PC-3 (cell line): Measurements from ENCODE around the gene KCNG2. TPM values are rescaled to one million over a fixed set of nuclear protein-coding genes. Genes with fewer than 3 reads are reported as not detected.

Source experiments
- ATAC-seq: fragments of 200-7000 bp; cut with Tn5 transposase; 2 replicates; pipeline ENCODE4 v1.9.1; 2020; ENCODE audit warnings: mild to moderate bottlenecking, moderate library complexity
- BruUV-seq: library from RNA; stranded (reverse); fragments of 400-500 nt; replicated peaks from 2 replicates; lab custom pipeline; 2021; lab: Mats Ljungman, UMichigan
- CTCF ChIA-PET: fragments of 300-600 bp; sonication (Branson Sonifier 250); formaldehyde crosslinking; loops from one replicate; lab custom pipeline; 2022; ENCODE audit warnings: antibody characterized with exemption; lab: Charles Lee
- POLR2A ChIA-PET: fragments of 300-600 bp; sonication (Branson Sonifier 250); formaldehyde crosslinking; loops from one replicate; lab custom pipeline; 2022; ENCODE audit warnings: antibody characterized with exemption; ENCODE audit not compliant: unreplicated experiment; lab: Charles Lee
- DNase-seq: peaks from one replicate; pipeline ENCODE4 v3.0.0-alpha.2; 2015
- H2AFZ ChIP-seq: fragments of 300-600 bp; sonication (generic); 2 replicates; pipeline ENCODE4 v1.6.0; 2016; ENCODE audit warnings: antibody characterized with exemption, low read length
- H3F3A ChIP-seq: fragments of 300-600 bp; sonication (generic); one replicate; pipeline ENCODE4 v1.6.0; 2017; ENCODE audit warnings: antibody characterized with exemption, low read length, control low read depth, mild to moderate bottlenecking; ENCODE audit not compliant: unreplicated experiment
- H3K27ac ChIP-seq: fragments of 300-600 bp; sonication (generic); 2 replicates; pipeline ENCODE4 v1.5.1; 2016; ENCODE audit warnings: mild to moderate bottlenecking, low read length
- H3K27me3 ChIP-seq: fragments of 300-600 bp; sonication (generic); 2 replicates; pipeline ENCODE4 v1.6.1; 2016; ENCODE audit warnings: low read length, mixed read lengths
- H3K36me3 ChIP-seq: fragments of 300-600 bp; sonication (generic); 2 replicates; pipeline ENCODE4 v1.6.1; 2016; ENCODE audit warnings: low read depth, mixed run types, low read length, mixed read lengths
- H3K4me1 ChIP-seq: fragments of 300-600 bp; sonication (generic); 2 replicates; pipeline ENCODE4 v1.5.1; 2016; ENCODE audit warnings: low read length; ENCODE audit not compliant: insufficient read depth
- H3K4me2 ChIP-seq: fragments of 300-600 bp; sonication (generic); 2 replicates; pipeline ENCODE4 v1.6.0; 2016; ENCODE audit warnings: low read length
- H3K4me3 ChIP-seq: fragments of 300-600 bp; sonication (generic); 2 replicates; pipeline ENCODE4 v1.5.1; 2016; ENCODE audit warnings: mild to moderate bottlenecking, low read length, mixed read lengths
- H3K79me2 ChIP-seq: fragments of 300-600 bp; sonication (generic); 2 replicates; pipeline ENCODE4 v1.6.1; 2017; ENCODE audit warnings: low read length, mixed read lengths
- H3K9ac ChIP-seq: fragments of 300-600 bp; sonication (generic); 2 replicates; pipeline ENCODE4 v1.6.0; 2016; ENCODE audit warnings: mild to moderate bottlenecking, low read length
- H3K9me2 ChIP-seq: fragments of 300-600 bp; sonication (generic); replicated peaks from 2 replicates; pipeline ENCODE4 v1.6.1; 2016; ENCODE audit warnings: mixed run types, low read length, mixed read lengths
- H3K9me3 ChIP-seq: fragments of 300-600 bp; sonication (generic); 2 replicates; pipeline ENCODE4 v1.6.1; 2016; ENCODE audit warnings: low read length, mixed read lengths
- H4K20me1 ChIP-seq: fragments of 300-600 bp; sonication (generic); 2 replicates; pipeline ENCODE4 v1.6.1; 2016; ENCODE audit warnings: low read length, mixed read lengths
- CTCF ChIP-seq: fragments of 300-600 bp; sonication (generic); conservative IDR thresholded peaks from 2 replicates; pipeline ENCODE4 v1.5.1; 2017; ENCODE audit warnings: antibody characterized with exemption, low read depth, mild to moderate bottlenecking, low read length
- EZH2 ChIP-seq: fragments of 300-600 bp; sonication (generic); IDR thresholded peaks from one replicate; pipeline ENCODE4 v1.6.1; 2017; ENCODE audit warnings: antibody characterized with exemption, mild to moderate bottlenecking, low read length; ENCODE audit not compliant: unreplicated experiment
- EZH2phosphoT487 ChIP-seq: fragments of 300-600 bp; sonication (generic); IDR thresholded peaks from 2 replicates; pipeline ENCODE4 v1.6.1; 2018; ENCODE audit warnings: mild to moderate bottlenecking, antibody characterized with exemption, low read length, borderline replicate concordance
- intact Hi-C: fragments of 100-400 bp; cut with micrococcal nuclease; formaldehyde crosslinking; loops from 2 replicates; pipeline ENCODE4 v1.9.0; 2023
- total RNA-seq: library from RNA; depleted of rRNA; stranded (reverse); fragments of >200 nt; gene quantifications from 2 replicates; pipeline ENCODE4 v1.2.3, GENCODE V29; 2014

KCNG2 gene
- total RNA-seq, 1 experiment from 2014 or later: not detected

GRCh38 chr18:79868811-79869541 lies 71.2 kb downstream of the KCNG2 start:
- Histone ChIP-seq H3K9me3 (no peaks in the 10 kb centered on the region), H3K4me2 (no peak overlapping the region), H3K27me3 (no peaks in the 10 kb centered on the region), H3K9me2 (no peaks in the 10 kb centered on the region), H3K27ac (no peak overlapping the region), H3K36me3 (no peaks in the 10 kb centered on the region), H3K9ac (no peak overlapping the region), H3K4me3 (no peak overlapping the region), H4K20me1 (no peaks in the 10 kb centered on the region), H3F3A (no peaks in the 10 kb centered on the region), H3K79me2 (no peaks in the 10 kb centered on the region), H3K4me1 (peaks cover 3% of the 10 kb centered on the region; the same call in 1 of the 2 replicates), H2AFZ (no peak overlapping the region)
- intact Hi-C loops: no loop called here
- CTCF ChIA-PET: no interaction called here
- ATAC-seq (no peak), DNase-seq (no peak)
- TF ChIP-seq EZH2: no peak
- no peak for TF ChIP-seq EZH2phosphoT487
- TF ChIP-seq CTCF: no peak
- POLR2A ChIA-PET: no interaction called here
- no TSS peak for BruUV-seq

GRCh38 chr18:79869591-79870300 lies 72.0 kb downstream of the KCNG2 start:
- no peak overlapping the region for H3K4me2 ChIP-seq
- POLR2A ChIA-PET: no interaction called here
- H2AFZ ChIP-seq: no peak overlapping the region
- CTCF ChIA-PET: no interaction called here
- H3K9me2 ChIP-seq: no peaks in the 10 kb centered on the region
- H3K36me3 ChIP-seq: no peaks in the 10 kb centered on the region
- H3K9me3 ChIP-seq: no peaks in the 10 kb centered on the region
- TF ChIP-seq EZH2 (no peak), EZH2phosphoT487 (no peak), CTCF (no peak)
- intact Hi-C loops: no loop called here
- H3K9ac ChIP-seq: no peak overlapping the region
- H3F3A ChIP-seq: no peaks in the 10 kb centered on the region
- no peak overlapping the region for H3K27ac ChIP-seq
- H3K4me1 ChIP-seq: peaks cover 3% of the 10 kb centered on the region; the same call in 1 of the 2 replicates
- ATAC-seq (no peak), DNase-seq (no peak)
- BruUV-seq: no TSS peak
- H3K27me3 ChIP-seq: no peaks in the 10 kb centered on the region
- H3K4me3 ChIP-seq: no peak overlapping the region
- no peaks in the 10 kb centered on the region for H4K20me1 ChIP-seq
- H3K79me2 ChIP-seq: no peaks in the 10 kb centered on the region
